ENCODE measurements around the gene IRX3. TPM values are rescaled to one million over a fixed set of nuclear protein-coding genes. Genes with fewer than 3 reads are reported as not detected.

The IRX3 gene
- total RNA-seq, 3 donors from 2014 or later: 18.4 to 127 (median 56.7) TPM

- H3K4me1 ChIP-seq: no peaks in the 10 kb centered on the region
- TF ChIP-seq POLR2A (IDR thresholded peaks at IDR 0.05) (no peak), POLR2AphosphoS5 (IDR thresholded peaks at IDR 0.05) (no peak), CTCF (IDR thresholded peaks at IDR 0.05) (no peak)
- H3K27ac ChIP-seq: no peak overlapping the region
- intact Hi-C loops (cut with DNase I; ENCODE audit: low total_unique reads): no loop called here
- no peaks in the 10 kb centered on the region for H3K36me3 ChIP-seq
- H3K4me3 ChIP-seq: no peak overlapping the region
- DNase-seq (ENCODE audit: low spot score in 2 of 2): no peak
- H3K27me3 ChIP-seq: no peaks in the 10 kb centered on the region
- H3K9me3 ChIP-seq: no peaks in the 10 kb centered on the region
Measured at GRCh38 chr16:54327609-54328008, 41.0 kb upstream of the IRX3 start.

- no peaks in the 10 kb centered on the region for H3K9me3 ChIP-seq
- no peaks in the 10 kb centered on the region for H3K4me1 ChIP-seq
Measured at GRCh38 chr16:54326266-54326662, 39.7 kb upstream of the IRX3 start.

GRCh38 chr16:54325616-54326265, 39.2 kb upstream of the IRX3 start:
- peak overlapping the region in 1 of 3 donors; percentile 5 for H3K4me3 ChIP-seq
- TF ChIP-seq POLR2A (IDR thresholded peaks at IDR 0.05): no peak
- no peak for TF ChIP-seq CTCF (IDR thresholded peaks at IDR 0.05)
- no peak for TF ChIP-seq POLR2AphosphoS5 (IDR thresholded peaks at IDR 0.05)
- no peaks in the 10 kb centered on the region for H3K36me3 ChIP-seq
- no peak for DNase-seq (ENCODE audit: low spot score in 2 of 2)
- H3K27me3 ChIP-seq: no peaks in the 10 kb centered on the region
- no peaks in the 10 kb centered on the region for H3K9me3 ChIP-seq
- no peaks in the 10 kb centered on the region for H3K4me1 ChIP-seq
- peak overlapping the region; percentile 22 to 52 for H3K27ac ChIP-seq
- intact Hi-C loops (cut with DNase I; ENCODE audit: low total_unique reads): no loop called here

More at GRCh38 chr16:54326266-54326662, 39.7 kb upstream of the IRX3 start:
- H3K36me3 ChIP-seq: no peaks in the 10 kb centered on the region
- H3K4me3 ChIP-seq: no peak overlapping the region
- H3K27me3 ChIP-seq: no peaks in the 10 kb centered on the region
- intact Hi-C loops (cut with DNase I; ENCODE audit: low total_unique reads): no loop called here
- no peak for TF ChIP-seq CTCF (IDR thresholded peaks at IDR 0.05)
- TF ChIP-seq POLR2A (IDR thresholded peaks at IDR 0.05): no peak
- TF ChIP-seq POLR2AphosphoS5 (IDR thresholded peaks at IDR 0.05): no peak
- H3K27ac ChIP-seq: peak overlapping the region in 1 of 2 donors; percentile 58
- no peak for DNase-seq (ENCODE audit: low spot score in 2 of 2)

- H3K4me1 ChIP-seq: no peaks in the 10 kb centered on the region
- peak overlapping the region in 1 of 2 donors; percentile 25 for H3K27ac ChIP-seq
- H3K9me3 ChIP-seq: no peaks in the 10 kb centered on the region
- DNase-seq (ENCODE audit: low spot score in 2 of 2): no peak
- H3K4me3 ChIP-seq: no peak overlapping the region
- H3K36me3 ChIP-seq: no peaks in the 10 kb centered on the region
- H3K27me3 ChIP-seq: no peaks in the 10 kb centered on the region
- intact Hi-C loops (cut with DNase I; ENCODE audit: low total_unique reads): no loop called here
- TF ChIP-seq CTCF (IDR thresholded peaks at IDR 0.05) (no peak), POLR2A (IDR thresholded peaks at IDR 0.05) (no peak), POLR2AphosphoS5 (IDR thresholded peaks at IDR 0.05) (no peak)
Measured at GRCh38 chr16:54324716-54325115, 38.1 kb upstream of the IRX3 start.

GRCh38 chr16:54320697-54321340, 34.2 kb upstream of the IRX3 start:
- Histone ChIP-seq H3K9me3 (no peaks in the 10 kb centered on the region), H3K4me3 (no peak overlapping the region), H3K27me3 (no peaks in the 10 kb centered on the region), H3K27ac (no peak overlapping the region), H3K36me3 (no peaks in the 10 kb centered on the region), H3K4me1 (no peaks in the 10 kb centered on the region)
- intact Hi-C loops (cut with DNase I; ENCODE audit: low total_unique reads): no loop called here
- TF ChIP-seq CTCF (IDR thresholded peaks at IDR 0.05): no peak
- TF ChIP-seq POLR2AphosphoS5 (IDR thresholded peaks at IDR 0.05): no peak
- TF ChIP-seq POLR2A (IDR thresholded peaks at IDR 0.05): no peak
- DNase-seq (ENCODE audit: low spot score in 2 of 2): no peak

Measured in breast epithelium (tissue), 4 donors.